Measurements from ENCODE around the gene CRHR1.
A peak's percentile ranks its signal among the peaks of the same experiment; 100 is the strongest.

Gene CRHR1

DNA sequence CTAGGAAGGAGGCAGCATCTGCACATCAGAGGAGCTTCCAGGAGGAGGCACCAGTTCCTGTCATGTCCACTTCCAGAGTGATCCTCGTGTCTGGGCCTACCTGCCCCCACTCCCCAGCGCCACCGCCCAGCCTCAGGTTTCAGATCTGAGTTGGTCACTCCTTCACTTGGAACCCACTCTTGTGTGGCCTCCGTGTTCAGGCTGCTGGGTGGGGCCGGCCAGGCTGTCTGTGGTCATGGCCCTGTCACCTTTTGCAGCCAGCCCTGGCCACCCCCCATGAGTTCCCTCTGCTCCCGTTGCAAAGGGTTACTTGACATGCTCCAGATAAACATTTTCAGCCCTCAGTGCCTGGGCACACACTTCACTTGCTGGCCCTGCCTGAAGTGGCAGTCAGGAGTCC is 33.9 kb downstream of the CRHR1 start:
- Mint-ChIP-seq H3K36me3 (ENCODE audit: low read depth) (no peaks in the 10 kb centered on the region), H3K27me3 (peaks cover 2% of the 10 kb centered on the region), H3K9me3 (no peaks in the 10 kb centered on the region), H3K27ac (no peak overlapping the region), H3K4me3 (no peak overlapping the region), H3K4me1 (peaks cover under 1% of the 10 kb centered on the region)
- DNase-seq, result no peak
- no peak for ATAC-seq

- Mint-ChIP-seq H3K27me3 (peaks cover 2% of the 10 kb centered on the region), H3K4me1 (peaks cover 2% of the 10 kb centered on the region), H3K27ac (no peak overlapping the region), H3K4me3 (no peak overlapping the region), H3K36me3 (ENCODE audit: low read depth) (no peaks in the 10 kb centered on the region), H3K9me3 (no peaks in the 10 kb centered on the region)
- DNase-seq, result no peak
- no peak for ATAC-seq
Observed at GRCh38 chr17:45818699-45819098, 34.6 kb downstream of the CRHR1 start.

DNA sequence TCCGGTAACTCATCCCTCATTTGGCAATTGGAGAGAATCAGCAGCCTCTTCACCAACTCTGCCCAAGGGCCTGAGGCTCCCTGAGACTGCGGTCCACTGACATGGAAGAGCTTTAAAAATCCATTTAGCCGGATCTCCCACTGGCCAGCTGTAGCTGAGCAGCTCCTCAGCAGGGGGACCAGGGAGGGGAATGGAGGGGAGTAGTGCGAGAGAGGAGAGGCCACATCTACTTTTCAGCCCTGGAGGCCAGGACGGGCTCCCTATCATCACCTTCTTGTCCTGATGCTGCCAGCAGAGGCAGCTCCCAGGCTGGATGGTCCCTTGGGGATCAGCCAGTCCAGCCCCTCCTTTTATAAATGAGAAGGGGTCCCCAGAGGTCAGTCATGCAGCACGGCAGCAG is 35.5 kb downstream of the CRHR1 start:
- no peak for DNase-seq
- peaks cover 2% of the 10 kb centered on the region for H3K4me1 Mint-ChIP-seq
- no peaks in the 10 kb centered on the region for H3K9me3 Mint-ChIP-seq
- H3K27me3 Mint-ChIP-seq, result peaks cover 2% of the 10 kb centered on the region
- no peak overlapping the region for H3K4me3 Mint-ChIP-seq
- ATAC-seq, result no peak
- no peak overlapping the region for H3K27ac Mint-ChIP-seq
- no peaks in the 10 kb centered on the region for H3K36me3 Mint-ChIP-seq (ENCODE audit: low read depth)

GRCh38 chr17:45820052-45820780 is 36.1 kb downstream of the CRHR1 start:
- H3K9me3 Mint-ChIP-seq, result no peaks in the 10 kb centered on the region
- no peak overlapping the region for H3K27ac Mint-ChIP-seq
- H3K4me3 Mint-ChIP-seq, result no peak overlapping the region
- H3K4me1 Mint-ChIP-seq, result peaks cover 2% of the 10 kb centered on the region
- DNase-seq, result no peak
- peaks cover 2% of the 10 kb centered on the region for H3K27me3 Mint-ChIP-seq
- H3K36me3 Mint-ChIP-seq (ENCODE audit: low read depth), result no peaks in the 10 kb centered on the region
- peak; percentile 21 for ATAC-seq

DNA sequence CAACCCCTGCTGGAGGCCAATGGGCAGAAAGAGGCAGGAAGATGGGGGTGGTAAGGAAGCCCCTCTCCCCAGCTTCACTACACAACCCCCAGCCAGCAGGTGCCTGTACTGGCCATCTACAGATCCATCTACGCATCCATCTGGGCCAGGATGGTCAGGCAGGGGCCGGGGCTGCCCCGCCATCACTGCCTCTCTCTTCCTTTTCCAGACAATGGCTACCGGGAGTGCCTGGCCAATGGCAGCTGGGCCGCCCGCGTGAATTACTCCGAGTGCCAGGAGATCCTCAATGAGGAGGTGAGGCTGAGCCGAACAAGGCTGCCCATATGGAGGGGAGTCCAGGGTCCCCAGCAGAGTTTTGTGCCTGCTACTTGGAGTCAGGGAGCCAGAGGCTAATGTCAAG is 37.0 kb downstream of the CRHR1 start:
- Mint-ChIP-seq H3K36me3 (ENCODE audit: low read depth) (no peaks in the 10 kb centered on the region), H3K4me3 (no peak overlapping the region), H3K27me3 (peaks cover 2% of the 10 kb centered on the region), H3K9me3 (no peaks in the 10 kb centered on the region), H3K4me1 (peaks cover 2% of the 10 kb centered on the region), H3K27ac (no peak overlapping the region)
- DNase-seq (no peak), ATAC-seq (no peak)

DNA sequence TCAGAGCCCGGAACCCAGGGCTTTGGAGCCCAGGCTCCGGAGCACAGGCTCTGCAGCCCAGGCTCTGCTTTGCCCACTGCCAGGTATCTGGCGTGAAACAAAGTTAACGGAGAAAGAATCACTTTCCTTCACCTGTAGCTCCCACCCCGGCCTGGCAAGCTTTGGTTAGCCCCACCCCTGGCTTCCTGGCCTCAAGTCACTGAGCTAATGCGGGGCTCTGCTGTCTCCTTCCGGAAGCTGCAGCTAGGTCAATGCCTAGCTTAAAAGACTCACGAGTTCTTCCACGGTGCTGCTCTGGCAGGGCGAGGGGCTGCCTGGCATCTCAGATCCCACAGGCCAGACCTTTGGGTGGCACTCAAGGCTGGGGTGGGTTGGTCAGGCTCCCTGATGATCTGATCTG is 39.5 kb downstream of the CRHR1 start:
- Mint-ChIP-seq H3K27ac (no peak overlapping the region), H3K36me3 (ENCODE audit: low read depth) (no peaks in the 10 kb centered on the region), H3K27me3 (peaks cover 5% of the 10 kb centered on the region), H3K4me1 (peaks cover 2% of the 10 kb centered on the region), H3K4me3 (no peak overlapping the region), H3K9me3 (no peaks in the 10 kb centered on the region)
- ATAC-seq, result no peak
- DNase-seq, result no peak

DNA sequence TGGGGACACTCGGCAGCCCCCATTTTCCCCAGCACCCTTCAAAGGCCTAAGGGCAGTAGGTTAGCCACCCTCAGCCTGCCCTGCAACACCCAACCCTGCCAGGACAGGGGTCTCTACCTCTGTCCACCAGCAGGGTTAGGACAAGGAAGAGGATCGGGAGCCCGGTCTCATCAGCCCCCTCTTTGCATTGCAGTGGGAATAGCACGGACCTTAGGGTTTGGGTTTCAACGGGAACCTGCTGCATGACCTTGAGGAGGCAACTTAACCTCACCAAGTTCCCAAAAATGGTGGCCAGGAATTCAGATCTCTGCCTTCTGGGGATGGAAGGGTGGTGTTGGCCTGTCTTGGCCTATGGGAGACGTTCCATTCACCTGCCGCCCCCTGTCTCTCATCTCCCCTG is 40.4 kb downstream of the CRHR1 start:
- H3K27ac Mint-ChIP-seq, result no peak overlapping the region
- peaks cover 2% of the 10 kb centered on the region for H3K4me1 Mint-ChIP-seq
- H3K27me3 Mint-ChIP-seq, result peaks cover 7% of the 10 kb centered on the region
- ATAC-seq, result no peak
- DNase-seq, result no peak
- no peaks in the 10 kb centered on the region for H3K36me3 Mint-ChIP-seq (ENCODE audit: low read depth)
- H3K9me3 Mint-ChIP-seq, result no peaks in the 10 kb centered on the region
- H3K4me3 Mint-ChIP-seq, result no peak overlapping the region

- ATAC-seq, result no peak
- DNase-seq, result no peak
- Mint-ChIP-seq H3K9me3 (no peaks in the 10 kb centered on the region), H3K36me3 (ENCODE audit: low read depth) (no peaks in the 10 kb centered on the region), H3K4me3 (no peak overlapping the region), H3K4me1 (peaks cover 2% of the 10 kb centered on the region), H3K27ac (no peak overlapping the region), H3K27me3 (peaks cover 9% of the 10 kb centered on the region)
Observed at GRCh38 chr17:45824901-45825492, 40.9 kb downstream of the CRHR1 start.

DNA sequence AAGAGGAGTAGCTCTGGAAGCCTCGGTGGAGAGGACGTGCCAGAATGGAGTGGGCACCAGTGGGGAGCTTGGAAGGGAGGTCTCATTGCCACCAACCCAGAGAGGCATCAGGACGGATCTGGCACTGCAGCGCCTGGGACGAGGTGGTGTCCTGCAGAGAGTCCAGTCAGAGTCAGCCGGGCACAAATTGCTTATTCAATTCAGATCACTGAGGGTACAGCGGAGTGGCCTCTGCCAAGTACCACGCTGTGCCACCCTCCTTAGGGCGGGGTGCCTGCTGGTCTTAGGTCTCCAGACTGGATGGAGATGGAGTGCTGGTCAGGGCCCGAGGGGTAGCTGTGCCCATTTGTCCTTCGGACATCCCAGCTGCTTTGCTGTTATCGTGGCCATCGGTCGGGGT is 41.7 kb downstream of the CRHR1 start:
- H3K4me3 Mint-ChIP-seq, result no peak overlapping the region
- ATAC-seq (no peak), DNase-seq (no peak)
- H3K27me3 Mint-ChIP-seq, result peaks cover 6% of the 10 kb centered on the region
- H3K9me3 Mint-ChIP-seq, result no peaks in the 10 kb centered on the region
- H3K4me1 Mint-ChIP-seq, result peaks cover 2% of the 10 kb centered on the region
- no peak overlapping the region for H3K27ac Mint-ChIP-seq
- H3K36me3 Mint-ChIP-seq (ENCODE audit: low read depth), result no peaks in the 10 kb centered on the region

DNA sequence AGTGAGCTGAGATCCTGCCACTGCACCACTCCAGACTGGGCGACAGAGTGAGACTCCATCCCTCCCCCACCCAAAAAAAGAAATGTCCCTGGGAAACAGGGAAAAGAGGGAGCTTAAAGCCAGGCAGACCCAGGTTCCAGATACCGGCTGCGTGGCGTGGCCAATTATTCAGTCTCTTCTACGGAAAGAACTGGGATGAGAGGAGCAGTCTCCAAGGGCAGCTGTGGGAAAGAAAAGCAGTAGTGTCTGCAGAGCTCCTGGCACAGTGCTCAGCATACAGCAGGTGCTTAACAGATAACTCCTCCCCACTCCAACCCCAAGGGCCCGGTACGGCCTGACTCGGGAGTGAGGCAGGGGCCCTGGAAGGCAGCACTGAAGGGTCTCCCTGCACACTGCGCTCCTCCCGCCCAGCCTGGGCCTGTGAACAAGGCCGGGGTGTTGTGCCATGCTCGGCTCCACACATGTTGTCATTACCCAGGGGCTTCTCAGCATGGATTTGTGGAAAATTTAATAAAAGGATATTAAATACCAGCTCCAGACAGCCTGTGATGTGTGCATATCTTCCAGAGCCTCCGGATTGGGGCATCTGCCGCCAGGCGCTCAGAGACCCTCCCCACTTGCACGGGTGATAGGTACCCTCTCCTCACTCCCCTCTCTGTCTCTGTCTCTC is 42.9 kb downstream of the CRHR1 start:
- Mint-ChIP-seq H3K36me3 (ENCODE audit: low read depth) (no peaks in the 10 kb centered on the region), H3K4me1 (peaks cover 2% of the 10 kb centered on the region), H3K27ac (no peak overlapping the region), H3K4me3 (no peak overlapping the region), H3K9me3 (no peaks in the 10 kb centered on the region), H3K27me3 (peaks cover 8% of the 10 kb centered on the region)
- ATAC-seq (no peak), DNase-seq (no peak)

DNA sequence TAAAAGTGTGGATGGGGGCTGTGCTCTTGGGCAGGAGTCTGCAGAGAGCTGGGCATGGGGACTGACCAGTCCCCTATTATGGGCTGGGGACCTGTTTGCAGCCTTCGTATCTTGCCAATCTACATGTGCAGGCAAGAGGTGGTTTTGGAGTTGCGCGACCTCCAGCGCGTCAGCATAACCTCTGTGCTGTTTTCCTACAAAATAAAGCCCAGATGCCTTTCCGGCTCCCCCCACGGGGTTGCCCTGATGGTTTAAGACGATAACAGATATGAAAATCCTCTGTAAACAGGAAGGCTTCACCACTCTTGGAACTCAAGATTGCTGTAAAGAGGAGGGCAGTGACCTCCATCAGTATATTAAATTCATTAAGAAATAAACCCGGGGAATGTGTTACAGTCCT is 44.1 kb downstream of the CRHR1 start:
- Mint-ChIP-seq H3K9me3 (no peaks in the 10 kb centered on the region), H3K36me3 (ENCODE audit: low read depth) (no peaks in the 10 kb centered on the region), H3K27ac (no peak overlapping the region), H3K4me1 (no peaks in the 10 kb centered on the region), H3K4me3 (no peak overlapping the region), H3K27me3 (peaks cover 8% of the 10 kb centered on the region)
- no peak for ATAC-seq
- no peak for DNase-seq

- H3K4me1 Mint-ChIP-seq, result no peaks in the 10 kb centered on the region
- no peaks in the 10 kb centered on the region for H3K36me3 Mint-ChIP-seq (ENCODE audit: low read depth)
- ATAC-seq (no peak), DNase-seq (no peak)
- H3K4me3 Mint-ChIP-seq, result no peak overlapping the region
- H3K9me3 Mint-ChIP-seq, result no peaks in the 10 kb centered on the region
- no peak overlapping the region for H3K27ac Mint-ChIP-seq
- H3K27me3 Mint-ChIP-seq, result peaks cover 8% of the 10 kb centered on the region
Observed at GRCh38 chr17:45828582-45829133, 44.5 kb downstream of the CRHR1 start.

- no peak for DNase-seq
- peaks cover 3% of the 10 kb centered on the region for H3K27me3 Mint-ChIP-seq
- H3K4me3 Mint-ChIP-seq, result no peak overlapping the region
- no peaks in the 10 kb centered on the region for H3K9me3 Mint-ChIP-seq
- H3K36me3 Mint-ChIP-seq (ENCODE audit: low read depth), result no peaks in the 10 kb centered on the region
- no peak for ATAC-seq
- H3K4me1 Mint-ChIP-seq, result no peaks in the 10 kb centered on the region
- no peak overlapping the region for H3K27ac Mint-ChIP-seq
Observed at GRCh38 chr17:45833920-45834319, 49.8 kb downstream of the CRHR1 start.

DNA sequence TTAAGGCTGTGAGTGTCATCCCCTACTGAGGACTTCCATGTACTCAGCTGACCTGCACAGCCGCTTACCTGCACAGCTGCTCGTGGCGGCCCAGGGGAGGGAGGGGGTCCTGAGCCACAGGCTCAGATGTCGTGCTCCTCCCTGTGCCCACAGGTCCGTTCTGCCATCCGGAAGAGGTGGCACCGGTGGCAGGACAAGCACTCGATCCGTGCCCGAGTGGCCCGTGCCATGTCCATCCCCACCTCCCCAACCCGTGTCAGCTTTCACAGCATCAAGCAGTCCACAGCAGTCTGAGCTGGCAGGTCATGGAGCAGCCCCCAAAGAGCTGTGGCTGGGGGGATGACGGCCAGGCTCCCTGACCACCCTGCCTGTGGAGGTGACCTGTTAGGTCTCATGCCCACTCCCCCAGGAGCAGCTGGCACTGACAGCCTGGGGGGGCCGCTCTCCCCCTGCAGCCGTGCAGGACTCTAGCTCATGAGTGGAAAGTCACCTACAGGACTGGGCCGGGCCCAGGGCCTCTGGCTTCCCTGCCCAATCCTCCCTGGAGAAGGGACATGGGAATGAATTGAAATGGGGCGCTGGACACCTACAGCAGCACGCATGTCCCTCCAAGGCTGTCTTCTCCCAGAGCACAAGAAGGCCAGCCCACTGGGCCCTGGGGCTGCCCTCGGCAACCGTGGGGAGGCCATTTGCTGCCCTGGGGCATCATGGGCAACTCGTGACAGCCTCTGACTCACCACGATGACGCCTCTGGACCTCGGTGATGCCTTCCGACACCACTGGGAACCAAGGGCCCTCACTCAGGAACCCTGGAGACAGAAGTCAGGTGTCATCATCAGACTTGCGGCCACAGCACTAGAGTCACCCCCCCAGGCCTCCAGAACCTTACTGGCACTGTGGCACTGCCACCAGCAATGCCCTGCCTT is 50.6 kb downstream of the CRHR1 start:
- no peak overlapping the region for H3K4me3 Mint-ChIP-seq
- H3K27me3 Mint-ChIP-seq, result peaks cover 3% of the 10 kb centered on the region
- DNase-seq, result no peak
- no peaks in the 10 kb centered on the region for H3K4me1 Mint-ChIP-seq
- H3K36me3 Mint-ChIP-seq (ENCODE audit: low read depth), result no peaks in the 10 kb centered on the region
- no peaks in the 10 kb centered on the region for H3K9me3 Mint-ChIP-seq
- no peak for ATAC-seq
- no peak overlapping the region for H3K27ac Mint-ChIP-seq

All from activated naive CD8-positive, alpha-beta T cell treated with anti-CD3 and anti-CD28 coated beads, Interleukin-2, amount 50 U/mL, for 24 hours (primary cell).